ENCODE measurements around the gene NCK2.

NCK2 gene

DNA sequence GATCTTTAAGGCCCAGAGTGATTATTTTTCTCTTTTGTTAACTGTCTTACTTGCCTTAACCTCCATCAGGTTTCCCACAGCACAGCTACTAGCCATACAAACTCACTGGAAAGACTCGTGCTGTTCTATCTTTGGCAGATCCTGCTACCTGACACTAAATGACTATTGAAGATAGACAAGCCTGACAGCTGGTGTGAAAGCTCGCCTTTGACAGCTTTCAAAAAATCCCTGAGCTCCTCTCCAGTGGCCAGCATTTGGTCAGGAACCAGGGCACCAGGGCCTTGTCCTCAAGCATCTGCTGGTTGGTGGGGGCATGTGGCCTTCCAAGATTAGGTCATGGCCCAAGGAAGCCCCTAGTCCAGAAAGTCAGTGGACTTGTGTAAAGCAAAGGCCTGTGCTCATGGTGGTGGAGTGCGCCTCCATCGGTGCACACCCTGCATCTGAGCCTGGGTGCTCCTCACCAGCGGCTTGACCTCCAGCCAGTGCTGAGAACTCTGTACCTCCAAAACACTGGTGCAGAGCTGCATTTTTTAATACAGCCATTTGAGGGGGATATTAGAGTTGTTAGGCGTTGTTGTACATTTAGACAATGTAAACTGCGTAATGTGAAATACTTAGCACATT lies 158.5 kb downstream of the NCK2 start:
- no peak for DNase-seq

DNA sequence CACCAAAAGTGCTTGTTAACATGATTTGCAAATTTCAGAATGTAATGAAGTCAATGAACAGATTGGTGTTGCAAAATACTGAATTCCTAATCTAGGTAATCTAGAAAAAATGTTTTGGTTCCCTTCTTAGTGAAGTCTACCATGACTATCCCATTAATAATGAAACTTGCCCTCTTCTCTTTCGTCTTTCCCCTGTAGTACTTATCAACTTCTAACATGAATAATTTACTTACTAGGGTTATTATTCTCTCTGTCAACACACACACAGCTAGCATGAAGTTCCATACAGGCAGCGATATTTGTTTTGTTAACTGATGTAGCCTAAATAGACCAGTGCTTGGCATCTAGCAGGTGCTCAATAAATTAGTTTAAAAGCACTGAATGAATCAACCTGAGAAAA lies 160.2 kb downstream of the NCK2 start:
- DNase-seq, result no peak

DNA sequence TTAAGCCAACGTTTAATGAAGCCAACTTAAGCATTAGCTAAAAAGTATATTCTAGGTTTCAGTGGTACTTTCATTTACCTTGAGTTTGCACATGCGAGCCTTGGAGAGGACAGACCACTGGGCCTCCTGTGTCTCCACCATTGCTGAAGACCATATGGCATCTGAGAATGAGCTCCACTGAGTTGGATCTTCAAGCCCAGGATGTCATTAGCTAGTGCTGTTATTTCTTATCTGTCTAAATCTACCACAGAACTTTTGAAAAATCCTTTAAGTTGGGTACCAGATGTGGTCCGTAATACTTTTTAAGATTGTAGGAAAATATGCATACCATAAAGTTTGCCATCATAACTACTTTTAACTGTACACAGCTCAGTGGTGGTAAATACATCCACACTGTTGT lies 161.8 kb downstream of the NCK2 start:
- DNase-seq, result no peak

DNA sequence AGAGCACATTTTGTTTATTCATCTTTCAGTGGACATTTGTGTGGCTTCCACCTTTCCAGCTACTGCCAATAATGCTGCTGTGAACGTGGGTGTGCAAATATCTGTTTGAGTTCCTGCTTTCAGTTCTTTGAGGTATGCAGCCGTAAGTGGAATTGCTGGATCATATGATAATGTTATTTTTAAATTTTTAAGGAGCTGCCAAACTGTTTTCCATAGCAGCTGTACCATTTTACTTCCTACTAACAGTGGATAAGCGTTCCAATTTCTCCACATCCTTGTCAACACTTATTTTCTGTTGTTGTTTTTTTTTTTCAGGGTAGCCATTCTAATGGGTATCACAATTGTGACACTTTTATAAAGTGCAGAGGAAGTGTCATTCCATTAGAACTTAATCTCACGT lies 162.5 kb downstream of the NCK2 start:
- DNase-seq, result no peak

DNA sequence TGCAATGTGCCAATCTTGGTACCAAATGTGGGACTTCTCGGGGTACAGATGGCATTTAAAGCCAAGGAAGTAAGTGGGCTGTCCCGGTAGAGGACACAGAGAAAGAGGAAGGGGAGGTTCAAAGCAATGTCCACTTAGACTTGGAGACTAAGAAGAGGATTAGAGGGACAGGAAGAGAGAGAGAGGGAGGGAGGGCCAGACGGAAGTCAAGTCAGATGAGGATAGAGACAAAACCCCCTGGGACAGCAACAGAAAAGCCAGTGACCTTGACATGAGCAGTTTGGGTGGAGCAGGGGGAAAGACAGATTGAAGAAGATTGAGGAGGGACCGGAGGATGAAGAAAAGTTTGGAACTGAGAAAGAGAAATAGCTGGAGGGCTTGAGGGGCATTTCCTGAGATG lies 164.5 kb downstream of the NCK2 start:
- no peak for DNase-seq

DNA sequence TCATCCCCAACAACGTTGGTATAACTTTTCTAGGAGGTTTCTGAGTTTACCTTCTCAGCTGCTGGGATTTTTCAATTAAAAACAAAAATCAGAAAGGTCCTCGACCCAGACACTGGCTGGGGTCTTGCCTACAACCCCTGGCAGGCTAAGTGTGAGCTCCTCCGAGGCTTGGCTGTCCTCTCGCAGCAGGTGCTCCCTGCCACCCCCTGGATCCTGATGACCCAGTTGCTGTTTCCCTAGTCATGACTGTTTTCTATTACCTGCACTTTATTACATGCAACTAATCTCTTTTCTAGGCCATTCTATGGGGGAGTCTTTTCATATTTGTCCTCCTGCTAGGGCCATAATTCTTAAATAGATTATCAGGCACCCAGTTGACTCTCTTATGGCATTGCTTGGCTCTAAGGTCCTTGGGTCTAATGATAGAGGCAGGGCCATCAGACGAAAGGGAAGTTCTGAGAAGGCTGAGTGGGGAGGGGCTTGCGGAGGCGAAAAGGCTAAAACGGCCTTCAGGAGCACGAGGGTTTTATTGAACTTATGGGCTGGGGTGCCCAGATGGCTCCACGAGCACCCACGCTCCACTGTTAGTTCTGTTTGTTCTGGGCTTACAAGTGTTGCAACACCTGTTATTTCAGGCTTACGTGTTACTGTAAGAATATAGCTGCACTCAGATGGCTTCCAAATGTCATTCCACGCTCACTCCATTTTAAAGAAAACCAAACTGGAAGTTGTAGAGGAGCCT lies 166.0 kb downstream of the NCK2 start:
- DNase-seq, result no peak

DNA sequence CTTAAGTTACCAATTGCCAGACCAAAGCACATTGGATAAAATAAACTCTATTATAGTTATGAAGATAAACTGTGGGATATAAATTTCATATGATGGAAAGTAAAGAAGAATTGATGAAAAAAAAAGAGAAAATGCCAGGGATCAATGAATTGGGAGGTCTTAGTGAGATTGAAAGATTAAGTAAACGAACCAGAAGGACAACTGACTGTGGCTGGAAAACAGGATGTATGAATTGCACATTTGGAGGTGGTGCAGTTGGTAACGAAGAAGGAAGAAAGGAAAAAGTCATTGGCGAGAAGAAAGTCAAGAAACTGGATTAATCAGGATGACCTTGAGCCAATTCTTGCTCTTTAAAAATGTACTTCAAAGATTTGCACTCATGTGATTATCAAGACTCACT lies 166.7 kb downstream of the NCK2 start:
- DNase-seq, result no peak

DNA sequence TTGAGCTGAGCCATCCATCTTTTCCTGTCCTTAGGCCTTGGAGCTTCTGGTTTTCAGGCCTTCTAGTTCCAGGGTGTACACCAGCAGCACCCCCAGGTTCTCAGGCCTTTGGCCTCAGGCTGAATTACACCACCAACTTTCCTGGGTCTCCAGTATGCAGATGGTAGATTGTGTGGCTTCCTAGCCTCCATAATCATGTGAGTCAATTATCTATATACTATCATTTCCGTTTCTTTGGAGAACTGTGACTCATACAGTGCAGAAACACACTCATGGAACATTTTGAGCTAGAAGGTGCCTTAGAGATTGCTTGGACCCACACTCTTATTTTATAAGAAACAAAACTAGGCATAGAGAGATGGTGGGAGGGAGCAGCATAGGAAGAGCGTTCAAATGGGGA lies 167.4 kb downstream of the NCK2 start:
- DNase-seq, result no peak

DNA sequence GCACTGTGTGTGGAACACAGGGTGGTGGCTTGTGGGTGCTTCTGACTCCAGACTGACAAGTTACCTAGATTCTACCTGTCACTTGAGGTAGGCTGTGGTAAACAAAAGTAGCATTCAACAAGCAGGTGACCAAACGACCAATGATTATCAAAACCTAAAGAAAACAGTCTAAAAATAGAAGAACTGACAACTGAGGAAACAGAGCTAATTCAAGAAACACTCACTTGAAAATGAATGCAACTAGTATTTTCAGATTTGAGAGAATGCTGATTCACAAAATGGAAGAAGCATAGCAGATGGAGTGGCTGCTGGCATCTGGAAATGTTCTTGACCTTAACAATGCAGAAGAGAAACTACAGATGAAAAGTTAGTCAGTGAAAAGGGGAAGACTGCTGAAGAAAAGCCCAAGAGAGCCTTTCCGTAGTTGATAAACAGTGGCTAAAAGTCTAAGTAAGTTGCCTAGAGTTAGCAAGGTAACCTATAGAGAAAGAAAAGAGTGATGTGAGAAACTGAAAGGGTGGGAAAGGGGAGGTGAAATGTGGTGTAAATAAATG lies 170.4 kb downstream of the NCK2 start:
- DNase-seq, result no peak

DNA sequence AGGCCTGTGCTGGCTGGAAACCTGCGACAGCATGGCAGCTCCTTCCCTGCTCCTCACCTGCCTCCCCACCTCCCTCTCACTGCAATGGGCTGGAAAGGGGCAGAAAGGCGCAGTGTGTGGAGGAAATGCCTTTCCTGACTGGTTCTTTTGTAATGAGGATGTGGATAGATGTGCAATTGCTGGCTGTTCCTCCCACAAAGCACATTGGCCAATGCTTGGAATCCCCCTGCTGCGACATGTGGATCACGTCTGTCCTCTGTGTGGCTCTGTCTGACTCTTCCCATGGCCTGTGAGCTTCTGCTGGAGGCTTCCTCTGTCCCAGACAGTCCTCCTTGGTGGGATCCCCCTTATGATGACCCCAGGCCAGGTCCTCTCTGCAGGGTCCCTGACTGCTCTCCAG lies 172.5 kb downstream of the NCK2 start:
- DNase-seq, result no peak

DNA sequence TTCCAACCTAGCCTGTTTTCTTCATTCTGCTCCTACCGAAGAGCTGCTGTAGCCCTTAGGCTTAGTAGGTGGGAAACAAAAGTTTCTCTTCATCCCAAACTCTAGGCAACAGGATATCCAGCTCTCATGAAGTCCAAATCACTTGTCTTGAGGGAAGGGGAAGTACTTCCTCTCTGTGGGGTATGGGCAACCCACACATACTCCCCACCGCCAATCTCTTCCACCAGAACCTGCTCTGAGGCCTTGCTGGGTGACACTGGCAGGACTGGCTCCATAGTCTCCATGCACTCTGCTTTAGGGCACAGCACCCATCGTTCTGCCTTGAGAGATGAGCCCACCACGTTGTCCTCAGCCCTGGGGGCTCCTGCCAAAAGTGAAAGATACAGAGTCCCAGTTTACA lies 173.0 kb downstream of the NCK2 start:
- no peak for DNase-seq

DNA sequence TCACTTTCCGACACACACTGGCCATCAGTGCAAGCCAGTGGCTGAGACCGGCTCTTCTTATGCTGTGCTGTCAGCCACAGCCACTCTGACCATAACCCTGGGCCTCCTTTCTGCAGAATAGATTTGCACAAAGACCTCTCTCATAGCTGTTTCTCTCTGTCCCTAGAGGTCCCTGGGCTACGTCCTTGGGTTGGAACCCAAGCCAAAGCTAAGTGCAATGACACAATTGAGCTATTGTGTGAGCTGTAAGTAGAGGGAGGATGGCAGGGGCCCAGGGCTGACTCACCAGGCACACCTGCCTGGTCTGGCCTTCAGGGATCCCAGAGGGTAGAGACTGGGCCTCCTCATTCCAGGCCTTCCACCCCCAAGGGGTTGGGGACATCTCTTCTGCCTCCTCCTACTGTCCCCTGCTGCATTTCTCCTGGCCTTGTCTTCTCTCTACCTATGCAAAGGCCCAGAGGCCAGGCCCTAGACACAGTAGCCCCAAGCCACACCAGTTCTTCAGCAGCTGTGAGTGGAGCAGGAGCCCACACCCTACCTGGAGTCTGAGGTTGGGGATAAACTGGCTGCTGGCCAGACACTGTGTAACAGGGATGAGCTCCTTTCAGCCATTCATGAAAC lies 174.6 kb downstream of the NCK2 start:
- no peak for DNase-seq

DNA sequence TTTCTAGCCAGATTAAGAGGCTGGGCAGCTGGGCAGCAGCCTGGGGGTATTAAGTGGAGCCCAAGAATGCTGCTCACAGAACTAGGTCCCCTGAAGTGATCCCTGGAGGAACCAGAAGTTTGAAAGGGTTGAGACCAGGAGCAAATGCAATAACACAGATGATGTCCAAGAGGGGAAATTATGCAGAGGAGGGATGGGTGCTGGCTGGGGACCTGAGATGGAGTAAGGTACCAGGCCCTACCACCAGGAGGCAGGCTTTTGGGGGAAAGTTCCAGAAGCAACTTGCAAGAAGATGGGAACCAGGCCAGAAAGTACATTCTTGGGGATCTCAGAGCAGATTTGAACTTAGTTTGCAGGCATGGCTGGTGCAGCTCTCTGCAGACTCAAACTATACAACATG lies 175.1 kb downstream of the NCK2 start:
- peak; percentile 72 for DNase-seq

DNA sequence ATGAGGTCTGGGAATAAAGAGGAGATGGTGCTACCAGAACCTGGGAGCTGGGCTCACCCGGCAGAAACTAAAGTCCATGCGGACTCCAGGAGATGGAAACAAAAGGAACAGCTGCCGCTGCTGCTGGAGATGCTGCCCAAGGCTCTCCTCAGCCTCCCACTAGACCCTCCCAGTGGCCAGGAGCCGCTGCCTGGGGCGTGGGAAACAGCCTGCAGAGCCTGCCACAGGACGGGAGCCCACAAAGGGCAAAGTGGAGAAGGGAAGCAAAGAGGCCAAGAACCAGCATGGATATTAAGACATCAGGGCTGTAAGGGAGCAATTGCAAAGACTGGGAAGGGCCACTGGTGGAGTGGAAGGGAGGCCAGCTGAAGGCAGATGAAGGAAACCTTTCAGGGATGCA lies 179.6 kb downstream of the NCK2 start:
- DNase-seq, result no peak

DNA sequence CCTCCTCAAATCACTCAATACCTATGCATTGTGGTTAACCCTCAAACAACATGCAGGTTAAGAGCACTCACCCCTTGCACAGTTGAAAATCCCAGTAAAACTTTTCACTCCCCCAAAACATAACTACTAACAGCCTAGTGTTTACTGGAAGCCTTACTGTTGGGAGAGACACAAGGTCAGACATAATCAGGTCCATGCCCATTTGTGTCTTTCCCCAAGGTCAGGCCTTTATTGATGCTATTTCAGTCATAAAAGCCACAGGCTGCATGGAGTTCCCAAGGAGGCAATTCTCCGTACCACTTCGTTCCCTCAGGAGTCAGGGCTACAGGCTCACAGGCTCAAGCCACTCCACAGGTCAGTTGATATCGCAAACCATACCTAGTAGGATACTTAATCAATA lies 180.2 kb downstream of the NCK2 start:
- no peak for DNase-seq

DNA sequence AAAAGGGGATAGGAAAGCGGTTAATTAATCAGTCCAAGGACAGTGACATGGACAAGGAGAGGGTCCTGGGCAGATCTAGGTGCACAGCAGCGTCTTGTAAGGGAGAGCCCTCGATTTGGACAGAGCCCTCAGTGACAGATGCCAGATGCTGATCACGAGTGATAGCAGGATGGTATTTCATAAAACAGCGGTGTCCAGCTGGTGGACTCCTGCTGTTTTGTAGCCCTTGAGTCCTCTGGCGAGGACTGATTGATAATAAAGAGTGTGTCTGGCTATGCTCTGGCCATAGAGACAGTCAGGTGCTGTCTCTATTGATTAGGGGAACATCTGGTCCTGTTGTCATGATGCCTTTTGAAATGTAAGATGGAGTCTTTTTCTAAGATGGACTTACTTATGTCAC lies 180.7 kb downstream of the NCK2 start:
- DNase-seq, result no peak

DNA sequence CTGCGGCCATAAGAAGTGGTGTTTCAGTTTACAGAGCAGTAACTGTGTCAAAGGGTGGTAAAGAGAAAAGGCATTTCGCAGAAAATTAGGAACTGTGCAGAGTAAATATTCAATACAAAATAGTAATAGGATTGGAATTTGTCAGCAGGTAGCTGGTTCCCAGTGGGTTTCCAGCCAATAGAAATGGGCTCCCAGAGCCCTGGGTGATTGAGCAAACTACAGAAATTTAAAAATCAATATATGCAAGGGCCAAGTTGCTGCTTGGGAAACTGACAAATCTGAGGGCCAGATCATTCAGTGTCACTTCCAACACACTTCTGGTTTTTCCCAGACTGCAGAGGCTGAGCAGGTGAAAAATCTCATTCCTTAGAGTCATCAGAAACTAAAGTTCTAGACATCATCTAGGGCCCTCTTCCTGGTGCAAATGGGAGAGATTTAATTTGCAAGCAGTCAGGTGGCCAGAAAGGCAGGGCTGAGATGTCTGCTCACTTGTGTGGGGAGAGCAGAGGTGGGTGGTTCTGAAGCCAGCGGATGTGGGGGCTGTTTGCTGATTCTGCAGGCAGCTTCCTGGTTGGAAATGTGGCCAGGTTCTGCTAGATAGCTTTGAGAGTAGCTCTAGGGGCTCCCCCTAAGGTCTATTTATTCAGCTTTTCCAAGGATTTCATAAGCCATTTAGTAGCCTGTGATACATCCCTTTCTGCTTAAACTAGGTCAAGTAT lies 182.4 kb downstream of the NCK2 start:
- DNase-seq, result peak; percentile 79

DNA sequence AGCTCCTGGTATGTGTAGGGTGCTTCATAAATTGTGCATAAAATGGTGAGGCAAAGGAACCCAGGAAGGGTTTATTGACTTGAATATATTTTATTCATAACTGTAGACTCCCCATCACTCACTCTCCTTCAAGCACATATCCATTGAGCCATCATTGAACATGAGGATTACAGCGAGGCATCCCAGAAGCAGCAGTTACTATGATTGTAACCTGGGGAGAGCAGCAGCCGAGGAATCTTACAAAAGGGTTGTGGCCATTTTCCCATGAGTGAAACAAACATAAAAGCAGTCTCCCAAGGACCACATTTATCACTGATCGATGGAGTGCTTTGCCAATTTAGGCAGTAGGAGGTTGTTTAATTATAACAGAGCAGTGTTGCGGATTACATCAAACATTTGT lies 183.4 kb downstream of the NCK2 start:
- no peak for DNase-seq

DNA sequence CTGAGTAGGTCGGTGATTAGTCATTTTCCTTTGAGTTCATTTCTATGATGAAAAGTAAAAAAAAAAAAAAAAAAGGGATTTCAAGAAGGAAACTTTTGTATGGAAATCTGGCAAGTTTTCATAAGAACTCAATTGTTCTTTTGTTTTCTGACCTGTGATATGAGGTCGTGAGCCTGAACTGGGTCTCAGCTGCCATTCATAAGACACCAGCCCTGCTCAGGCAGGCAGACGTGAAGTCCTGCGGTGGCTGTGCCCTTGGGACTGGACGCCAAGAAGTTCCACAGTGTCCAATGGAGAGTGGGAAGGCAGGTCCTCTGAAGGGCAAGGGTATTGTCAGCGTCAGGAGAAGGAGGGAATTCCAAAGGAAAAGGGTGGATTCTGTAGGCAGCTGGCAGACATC lies 183.9 kb downstream of the NCK2 start:
- no peak for DNase-seq

DNA sequence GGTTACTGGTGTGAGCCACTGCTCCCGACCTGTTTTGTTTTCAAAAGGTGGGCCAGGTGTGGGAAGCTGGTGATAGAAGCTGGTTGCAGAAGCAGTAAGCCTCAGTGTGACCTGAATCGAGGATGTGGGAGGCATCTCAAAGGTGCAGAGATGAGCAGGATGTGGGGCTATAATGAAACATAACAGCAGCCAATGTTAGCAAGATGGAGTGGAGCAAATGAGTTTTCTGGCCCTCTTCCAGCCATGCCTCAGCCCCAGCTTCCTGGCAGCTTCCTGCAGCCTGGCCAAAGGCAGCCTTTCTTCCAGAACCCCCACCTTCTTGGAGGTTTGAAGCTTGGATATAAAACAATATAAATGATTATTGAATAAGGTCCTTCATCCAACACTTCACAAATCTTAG lies 184.8 kb downstream of the NCK2 start:
- peak; percentile 80 for DNase-seq

DNA sequence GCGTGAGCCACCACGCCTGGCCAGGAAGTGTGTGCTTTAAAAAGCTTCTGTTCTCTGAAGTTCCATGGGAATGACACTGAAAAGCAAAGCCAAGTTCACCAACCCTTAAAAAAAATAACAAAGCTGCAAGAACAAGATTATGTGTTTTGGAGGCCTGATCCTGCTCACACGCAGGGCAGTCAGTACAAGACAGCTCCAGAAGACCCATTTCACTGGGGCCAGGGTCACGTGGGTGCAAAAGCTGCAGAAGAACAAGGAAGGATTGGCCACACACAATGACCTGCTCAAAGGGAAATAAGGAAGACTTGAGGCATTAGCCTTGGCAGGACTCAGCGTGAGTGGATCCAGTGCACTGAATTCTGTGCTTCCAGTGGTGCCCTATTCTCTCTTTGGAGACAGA lies 187.9 kb downstream of the NCK2 start:
- no peak for DNase-seq

DNA sequence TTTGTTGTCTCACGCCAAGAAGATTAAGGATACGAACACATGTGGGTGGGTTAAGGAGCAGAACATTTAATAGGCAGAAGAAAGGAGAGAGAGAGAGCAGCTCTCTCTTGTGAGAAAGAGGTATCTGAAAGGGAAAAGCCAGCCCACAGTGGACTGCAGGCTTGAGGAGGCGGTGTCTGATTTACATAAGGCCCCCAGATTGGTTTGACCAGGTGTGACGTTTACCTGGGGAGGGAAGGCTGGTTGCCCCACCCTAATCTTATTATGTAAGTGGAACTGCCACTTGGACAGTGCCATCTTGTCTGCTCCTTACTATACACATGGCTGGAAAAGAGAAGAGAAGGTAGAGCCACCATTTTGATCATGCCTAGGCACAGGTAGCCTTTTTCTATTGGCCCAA lies 189.2 kb downstream of the NCK2 start:
- no peak for DNase-seq

DNA sequence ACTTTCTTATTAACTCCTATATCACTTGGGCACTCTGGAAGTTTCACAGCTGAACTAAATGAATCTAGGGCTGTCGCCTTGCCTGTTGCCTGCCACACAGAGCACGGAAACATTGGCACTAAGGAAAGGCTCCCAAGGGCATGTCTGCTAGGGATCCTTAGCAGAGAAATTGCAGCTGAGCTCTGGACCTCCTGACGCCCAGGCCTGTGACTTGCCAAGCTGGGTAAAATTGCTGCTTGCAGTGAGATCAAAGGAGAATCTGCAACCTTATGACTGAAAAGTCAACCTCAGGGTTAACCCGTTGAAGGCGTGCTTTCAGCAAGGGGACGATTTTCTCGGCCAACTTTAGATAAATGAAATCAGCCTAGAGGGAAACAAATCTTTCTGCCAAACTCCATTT lies 189.8 kb downstream of the NCK2 start:
- peak; percentile 67 for DNase-seq

DNA sequence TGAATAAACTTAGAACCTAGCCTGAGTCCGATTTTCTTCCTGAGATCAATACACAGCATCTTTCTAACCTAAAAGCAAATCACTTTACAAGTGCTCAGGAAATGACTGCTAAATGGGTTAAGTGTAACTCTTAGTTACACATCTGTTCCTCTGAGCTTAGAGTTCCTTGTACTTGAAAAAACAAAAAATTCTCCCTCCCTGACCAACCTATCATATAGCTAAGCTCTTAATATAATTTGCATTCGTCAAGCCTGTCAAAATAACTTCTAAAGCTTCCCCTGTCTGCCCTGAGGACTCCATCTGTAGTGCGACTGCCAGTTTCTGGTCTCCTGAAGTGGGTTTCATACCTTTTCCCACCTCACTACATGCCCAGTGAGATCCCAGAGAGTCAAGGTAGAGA lies 190.4 kb downstream of the NCK2 start:
- DNase-seq, result peak; percentile 34

All from CD4-positive, alpha-beta T cell treated with Interleukin-17A for 4 hours (primary cell).